ENCODE measurements around the gene DNAH10.
"Not testable (repeated sequence)": the region's sequence is repeated elsewhere in the genome, so short reads cannot be mapped to it uniquely, and the experiment has no call there.

Gene DNAH10

GRCh38 chr12:123938679-123939480 is 176.8 kb downstream of the DNAH10 start:
- peak; percentile 35 for DNase-seq

GRCh38 chr12:123939716-123940626 is 177.9 kb downstream of the DNAH10 start:
- no peak for DNase-seq

GRCh38 chr12:123940627-123940966 is 178.5 kb downstream of the DNAH10 start:
- no peak for DNase-seq

GRCh38 chr12:123941000-123941399 is 178.9 kb downstream of the DNAH10 start:
- no peak for DNase-seq

GRCh38 chr12:123941624-123942237 is 179.6 kb downstream of the DNAH10 start:
- DNase-seq: peak; percentile 92

GRCh38 chr12:123942238-123942653 is 180.1 kb downstream of the DNAH10 start:
- DNase-seq: no peak

- no peak for DNase-seq
Measured at GRCh38 chr12:123942911-123943648, 181.0 kb downstream of the DNAH10 start.

- DNase-seq: no peak
Measured at GRCh38 chr12:123943816-123944215, 181.7 kb downstream of the DNAH10 start.

- no peak for DNase-seq
Measured at GRCh38 chr12:123944696-123945095, 182.6 kb downstream of the DNAH10 start.

GRCh38 chr12:123945287-123946151 is 183.4 kb downstream of the DNAH10 start:
- DNase-seq: no peak

- no peak for DNase-seq
Measured at GRCh38 chr12:123946152-123946515, 184.0 kb downstream of the DNAH10 start.

GRCh38 chr12:123946516-123947505 is 184.7 kb downstream of the DNAH10 start:
- DNase-seq: not testable (repeated sequence)

- DNase-seq: not testable (repeated sequence)
Measured at GRCh38 chr12:123947531-123947930, 185.4 kb downstream of the DNAH10 start.

- DNase-seq: no peak
Measured at GRCh38 chr12:123948401-123948795, 186.3 kb downstream of the DNAH10 start.

GRCh38 chr12:123948796-123949769 is 187.0 kb downstream of the DNAH10 start:
- no peak for DNase-seq

GRCh38 chr12:123949770-123950165 is 187.7 kb downstream of the DNAH10 start:
- DNase-seq: no peak

- DNase-seq: no peak
Measured at GRCh38 chr12:123950476-123951349, 188.6 kb downstream of the DNAH10 start.

GRCh38 chr12:123951467-123951866 is 189.4 kb downstream of the DNAH10 start:
- DNase-seq: no peak
